A673 (cell line): ENCODE results near the gene ITGBL1.

Experiments
- EZH2 ChIP-seq: fragments of 200-600 bp; sonication (generic); IDR thresholded peaks from 2 replicates; pipeline ENCODE4 v1.6.1; 2017; ENCODE audit warnings: borderline replicate concordance, low read depth, mild to moderate bottlenecking, mixed read lengths, antibody characterized with exemption, low read length; ENCODE audit not compliant: poor library complexity, severe bottlenecking
- TF ChIP-seq, protein P1 (sequence below): fragments of 300-800, 200-600 bp; sonication (generic); conservative IDR thresholded peaks from 2 replicates; pipeline ENCODE4 v1.5.1; 2017; ENCODE audit warnings: low read depth, mild to moderate bottlenecking, antibody characterized with exemption, low read length, moderate library complexity, mixed read lengths

DNA sequence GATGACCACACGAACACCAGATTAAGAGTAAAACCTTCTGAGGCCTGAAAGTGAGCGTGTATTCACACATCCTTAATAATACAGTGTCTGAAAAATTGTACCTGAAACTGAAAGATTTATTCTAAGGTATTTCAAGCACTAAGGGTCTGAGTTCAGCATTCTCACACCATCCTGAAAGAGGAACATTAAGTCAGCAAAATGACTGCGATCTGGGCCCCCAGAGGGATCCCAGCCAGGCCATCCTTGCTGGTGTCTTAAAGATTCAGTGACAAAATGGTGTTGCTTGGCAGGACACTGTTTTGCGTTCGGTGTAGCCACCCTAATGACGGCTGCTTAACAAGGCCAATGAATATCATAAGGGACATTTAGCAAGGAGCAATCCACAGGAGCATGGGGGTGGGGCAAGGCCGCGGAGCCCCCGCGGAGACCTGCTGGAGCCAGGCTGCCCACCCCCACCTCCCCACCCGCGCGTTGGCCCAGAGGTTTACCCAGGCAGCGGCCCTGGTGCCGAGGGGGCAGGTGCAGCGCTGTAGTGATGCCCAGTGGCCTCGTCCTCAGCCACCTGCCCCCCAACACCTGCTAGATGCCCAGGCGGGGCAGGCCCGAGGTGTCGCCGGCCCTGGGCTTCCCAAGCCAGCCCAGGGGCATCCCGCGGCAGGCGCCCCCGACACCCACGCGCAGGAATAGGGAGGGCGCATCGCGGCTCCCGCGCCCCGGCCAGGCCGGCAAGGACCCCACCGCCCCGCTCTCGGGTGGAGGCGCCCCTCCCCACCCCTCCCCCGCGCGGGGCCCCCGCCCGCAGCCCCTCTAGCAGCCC, 36.9 kb upstream of the ITGBL1 start:
- TF ChIP-seq, protein P1, sequence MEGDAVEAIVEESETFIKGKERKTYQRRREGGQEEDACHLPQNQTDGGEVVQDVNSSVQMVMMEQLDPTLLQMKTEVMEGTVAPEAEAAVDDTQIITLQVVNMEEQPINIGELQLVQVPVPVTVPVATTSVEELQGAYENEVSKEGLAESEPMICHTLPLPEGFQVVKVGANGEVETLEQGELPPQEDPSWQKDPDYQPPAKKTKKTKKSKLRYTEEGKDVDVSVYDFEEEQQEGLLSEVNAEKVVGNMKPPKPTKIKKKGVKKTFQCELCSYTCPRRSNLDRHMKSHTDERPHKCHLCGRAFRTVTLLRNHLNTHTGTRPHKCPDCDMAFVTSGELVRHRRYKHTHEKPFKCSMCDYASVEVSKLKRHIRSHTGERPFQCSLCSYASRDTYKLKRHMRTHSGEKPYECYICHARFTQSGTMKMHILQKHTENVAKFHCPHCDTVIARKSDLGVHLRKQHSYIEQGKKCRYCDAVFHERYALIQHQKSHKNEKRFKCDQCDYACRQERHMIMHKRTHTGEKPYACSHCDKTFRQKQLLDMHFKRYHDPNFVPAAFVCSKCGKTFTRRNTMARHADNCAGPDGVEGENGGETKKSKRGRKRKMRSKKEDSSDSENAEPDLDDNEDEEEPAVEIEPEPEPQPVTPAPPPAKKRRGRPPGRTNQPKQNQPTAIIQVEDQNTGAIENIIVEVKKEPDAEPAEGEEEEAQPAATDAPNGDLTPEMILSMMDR: no peak
- TF ChIP-seq EZH2: no peak
